Liver (tissue), 9 donors: ENCODE data around the gene TBC1D1. TPM values are rescaled to one million over a fixed set of nuclear protein-coding genes. Genes with fewer than 3 reads are reported as not detected.

Experiments
- DNase-seq: peaks from one replicate; pipeline ENCODE4 v3.0.0-alpha.2; 2017; ENCODE audit warnings: low spot score
- H3K27ac ChIP-seq, 2 donors: one replicate each; pipeline ENCODE4 v1.7.0; 2013; ENCODE audit warnings: inconsistent platforms in 2 of 2, low read length in 2 of 2, control low read depth in 1 of 2, low read depth in 1 of 2, mild to moderate bottlenecking in 1 of 2
- H3K27me3 ChIP-seq, 4 donors: one replicate each; pipeline versions ENCODE4 v1.6.1 to v1.7.0; 2013; ENCODE audit warnings: low read length in 3 of 4, inconsistent platforms in 1 of 4, mild to moderate bottlenecking in 1 of 4, moderate library complexity in 1 of 4; ENCODE audit not compliant: control insufficient read depth in 4 of 4, insufficient read depth in 4 of 4
- H3K36me3 ChIP-seq, 4 donors: one replicate each; pipeline versions ENCODE4 v1.6.1 to v1.7.0; 2013; ENCODE audit warnings: low read length in 3 of 4, mild to moderate bottlenecking in 3 of 4, low read depth in 1 of 4, moderate library complexity in 1 of 4; ENCODE audit not compliant: control insufficient read depth in 4 of 4, insufficient read depth in 3 of 4
- H3K4me1 ChIP-seq, 4 donors: one replicate each; pipeline versions ENCODE4 v1.6.1 to v1.7.0; 2013; ENCODE audit warnings: low read length in 3 of 4, mild to moderate bottlenecking in 3 of 4, moderate library complexity in 1 of 4; ENCODE audit not compliant: control insufficient read depth in 4 of 4, insufficient read depth in 4 of 4
- H3K4me3 ChIP-seq, 3 donors: one replicate each; pipeline versions ENCODE4 v1.6.1 to v1.7.0; 2013; ENCODE audit warnings: low read length in 3 of 3, control low read depth in 1 of 3, low read depth in 1 of 3, mild to moderate bottlenecking in 1 of 3
- H3K9ac ChIP-seq, 2 donors: one replicate each; pipeline ENCODE4 v1.7.0; 2013; ENCODE audit warnings: low read length in 2 of 2, mild to moderate bottlenecking in 2 of 2, moderate library complexity in 2 of 2, control low read depth in 1 of 2, low read depth in 1 of 2
- H3K9me3 ChIP-seq, 4 donors: one replicate each; pipeline versions ENCODE4 v1.6.1 to v1.7.0; 2013; ENCODE audit warnings: low read length in 3 of 4; ENCODE audit not compliant: control insufficient read depth in 4 of 4
- ATF3 ChIP-seq: IDR thresholded peaks from 2 replicates; pipeline ENCODE4 v1.6.1; 2016; ENCODE audit warnings: antibody characterized with exemption
- CTCF ChIP-seq: fragments of 150-350 bp; IDR thresholded peaks from 2 replicates; pipeline ENCODE4 v1.5.1; 2017; ENCODE audit warnings: improper control_type of control experiment, low read depth, low read length; ENCODE audit not compliant: missing input control
- EGR1 ChIP-seq, 2 donors: IDR thresholded peaks; 2 replicates each; pipeline ENCODE4 v1.6.1; 2016 to 2018; ENCODE audit warnings: antibody characterized with exemption in 2 of 2, low read depth in 2 of 2
- FOXA2 ChIP-seq: IDR thresholded peaks from 2 replicates; pipeline ENCODE4 v1.6.1; 2016; ENCODE audit warnings: antibody characterized with exemption
- GABPA ChIP-seq, 2 donors: IDR thresholded peaks in 1 of 2; conservative IDR thresholded peaks in 1 of 2; 2 replicates each; pipeline ENCODE4 v1.6.1; 2016; ENCODE audit warnings: antibody characterized with exemption in 2 of 2, mild to moderate bottlenecking in 1 of 2, moderate library complexity in 1 of 2
- HNF4A ChIP-seq, 2 donors: conservative IDR thresholded peaks; 2 replicates each; pipeline ENCODE4 v1.6.1; 2016; ENCODE audit warnings: antibody characterized with exemption in 2 of 2, mild to moderate bottlenecking in 2 of 2
- JUND ChIP-seq, 2 donors: IDR thresholded peaks; 2 replicates each; pipeline ENCODE4 v1.6.1; 2016; ENCODE audit warnings: antibody characterized with exemption in 2 of 2
- NR2F2 ChIP-seq: IDR thresholded peaks from 2 replicates; pipeline ENCODE4 v1.6.1; 2016; ENCODE audit warnings: antibody characterized with exemption
- RAD21 ChIP-seq, 2 donors: IDR thresholded peaks; 2 replicates each; pipeline ENCODE4 v1.6.1; 2016; ENCODE audit warnings: antibody characterized with exemption in 2 of 2, mild to moderate bottlenecking in 2 of 2
- RXRA ChIP-seq, 2 donors: IDR thresholded peaks; 2 replicates each; pipeline ENCODE4 v1.6.1; 2017 to 2018; ENCODE audit warnings: antibody characterized with exemption in 2 of 2, mild to moderate bottlenecking in 1 of 2
- SP1 ChIP-seq: IDR thresholded peaks from 2 replicates; pipeline ENCODE4 v1.6.1; 2018; ENCODE audit warnings: antibody characterized with exemption, mild to moderate bottlenecking
- TAF1 ChIP-seq: conservative IDR thresholded peaks from 2 replicates; pipeline ENCODE4 v1.6.1; 2016; ENCODE audit warnings: antibody characterized with exemption, mild to moderate bottlenecking
- WGBS: extraction: QIAGEN DNeasy Blood & Tissue Kit; methylation state at CpG from one replicate; pipeline ENCODE4 v1.1.7; 2013; 5-methylcytosine and 5-hydroxymethylcytosine counted together
- polyA plus RNA-seq, 2 donors: library from polyadenylated mRNA; stranded (reverse) in 1 of 2; unstranded in 1 of 2; fragments of 200-250 nt in 1 of 2; fragments of >200 nt in 1 of 2; fragmentation: Nextera tagmentation in 1 of 2; extraction: Ambion mirVana in 1 of 2; gene quantifications; one replicate each; pipeline versions ENCODE4 v1.2.1 to v1.2.3, GENCODE V29; 2013 to 2015
- total RNA-seq, 2 donors: library from RNA; depleted of rRNA; stranded (reverse); fragments of >200 nt; gene quantifications; one replicate each; pipeline ENCODE4 v1.2.3, GENCODE V29; 2014
- TF ChIP-seq, protein P1 (sequence below): IDR thresholded peaks from 2 replicates; pipeline ENCODE4 v1.6.1; 2016; ENCODE audit warnings: antibody characterized with exemption
- TF ChIP-seq, protein P2 (sequence below): IDR thresholded peaks from 2 replicates; pipeline ENCODE4 v1.6.1; 2016; ENCODE audit warnings: antibody characterized with exemption
- donor health status: healthy.
- donor health status: healthy.
- donor health status: healthy.
- donor health status: healthy.
- donor health status: healthy.

The TBC1D1 gene
- total and polyA plus RNA-seq, 4 donors = 15.6 to 41.4 (median 20.9) TPM

DNA sequence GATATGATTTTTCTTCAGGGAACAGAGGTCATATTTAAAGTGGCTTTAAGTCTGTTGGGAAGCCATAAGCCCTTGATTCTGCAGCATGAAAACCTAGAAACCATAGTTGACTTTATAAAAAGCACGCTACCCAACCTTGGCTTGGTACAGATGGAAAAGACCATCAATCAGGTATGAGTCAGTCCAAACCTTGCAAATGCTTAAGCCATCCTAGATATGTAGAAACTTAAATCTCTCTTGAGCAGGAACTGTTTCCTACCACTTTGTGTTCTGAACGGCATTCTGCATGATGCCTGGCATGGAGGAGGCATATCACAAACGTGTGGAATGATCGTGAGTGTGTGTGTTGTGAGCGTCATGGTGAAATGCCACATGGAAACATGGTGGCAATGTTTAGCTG lies 234.1 kb downstream of the TBC1D1 start:
- Histone ChIP-seq H3K9me3 (no peaks in the 10 kb centered on the region), H3K27ac (no peak overlapping the region), H3K9ac (no peak overlapping the region), H3K36me3 (peaks cover 2 to 18% (median 9%) of the 10 kb centered on the region in 4 donors), H3K4me1 (peaks cover 4 to 18% (median 16%) of the 10 kb centered on the region in 4 donors), H3K4me3 (no peak overlapping the region), H3K27me3 (no peaks in the 10 kb centered on the region)
- DNase-seq = no peak
- WGBS = 97% methylated on average over 5 of the region's 5 CpGs
- TF ChIP-seq, protein P1, sequence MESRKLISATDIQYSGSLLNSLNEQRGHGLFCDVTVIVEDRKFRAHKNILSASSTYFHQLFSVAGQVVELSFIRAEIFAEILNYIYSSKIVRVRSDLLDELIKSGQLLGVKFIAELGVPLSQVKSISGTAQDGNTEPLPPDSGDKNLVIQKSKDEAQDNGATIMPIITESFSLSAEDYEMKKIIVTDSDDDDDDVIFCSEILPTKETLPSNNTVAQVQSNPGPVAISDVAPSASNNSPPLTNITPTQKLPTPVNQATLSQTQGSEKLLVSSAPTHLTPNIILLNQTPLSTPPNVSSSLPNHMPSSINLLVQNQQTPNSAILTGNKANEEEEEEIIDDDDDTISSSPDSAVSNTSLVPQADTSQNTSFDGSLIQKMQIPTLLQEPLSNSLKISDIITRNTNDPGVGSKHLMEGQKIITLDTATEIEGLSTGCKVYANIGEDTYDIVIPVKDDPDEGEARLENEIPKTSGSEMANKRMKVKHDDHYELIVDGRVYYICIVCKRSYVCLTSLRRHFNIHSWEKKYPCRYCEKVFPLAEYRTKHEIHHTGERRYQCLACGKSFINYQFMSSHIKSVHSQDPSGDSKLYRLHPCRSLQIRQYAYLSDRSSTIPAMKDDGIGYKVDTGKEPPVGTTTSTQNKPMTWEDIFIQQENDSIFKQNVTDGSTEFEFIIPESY = no peak
- TF ChIP-seq CTCF (no peak), TAF1 (no peak), EGR1 (IDR thresholded peaks at IDR 0.05; ENCODE audit: low read depth in 2 of 2) (no peak), RAD21 (IDR thresholded peaks at IDR 0.05) (no peak)
- TF ChIP-seq, protein P2, sequence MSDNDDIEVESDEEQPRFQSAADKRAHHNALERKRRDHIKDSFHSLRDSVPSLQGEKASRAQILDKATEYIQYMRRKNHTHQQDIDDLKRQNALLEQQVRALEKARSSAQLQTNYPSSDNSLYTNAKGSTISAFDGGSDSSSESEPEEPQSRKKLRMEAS = no peak

DNA sequence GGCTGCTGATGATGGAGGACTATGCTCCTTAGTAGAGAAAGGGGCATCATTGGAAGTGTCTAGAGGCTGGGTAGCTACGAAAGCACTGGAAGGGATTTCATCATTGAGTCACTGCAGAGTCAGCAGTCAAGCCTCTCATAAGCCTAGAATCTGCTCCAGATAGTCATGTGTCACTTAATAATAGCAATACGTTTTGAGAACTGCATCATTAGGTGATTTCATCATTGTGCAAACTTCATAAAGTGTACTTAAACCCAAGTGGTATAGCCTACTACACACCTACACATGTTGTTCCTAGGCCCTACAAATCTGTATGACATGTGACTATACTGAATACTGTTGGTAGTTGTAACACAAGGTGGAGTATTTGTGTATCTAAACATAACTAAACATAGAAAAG lies 234.9 kb downstream of the TBC1D1 start:
- no peak for DNase-seq
- TF ChIP-seq, protein P1 = no peak
- TF ChIP-seq FOXA2 (no peak), JUND (IDR thresholded peaks at IDR 0.05) (no peak), EGR1 (IDR thresholded peaks at IDR 0.05; ENCODE audit: low read depth in 2 of 2) (no peak), RAD21 (IDR thresholded peaks at IDR 0.05) (no peak), RXRA (IDR thresholded peaks at IDR 0.05) (no peak), GABPA (IDR thresholded peaks at IDR 0.05 in 1 of 2, conservative IDR thresholded peaks at IDR 0.05 in 1 of 2) (no peak), ATF3 (no peak), SP1 (no peak), HNF4A (conservative IDR thresholded peaks at IDR 0.05) (no peak), NR2F2 (no peak)
- Histone ChIP-seq H3K9me3 (no peaks in the 10 kb centered on the region), H3K4me3 (no peak overlapping the region), H3K4me1 (peaks cover 9 to 23% (median 19%) of the 10 kb centered on the region in 4 donors), H3K36me3 (peaks cover 2 to 17% (median 4%) of the 10 kb centered on the region in 4 donors), H3K27me3 (no peaks in the 10 kb centered on the region), H3K27ac (no peak overlapping the region), H3K9ac (no peak overlapping the region)
- WGBS = 86% methylated on average over 2 of the region's 2 CpGs
